SJSA1 (cell line): ENCODE results near the gene PTTG1. TPM values are rescaled to one million over a fixed set of nuclear protein-coding genes. Genes with fewer than 3 reads are reported as not detected.

Experiments
- DNase-seq, 2 experiments: peaks; one replicate each; pipeline ENCODE4 v3.0.0-alpha.2; 2015 to 2020; ENCODE audit warnings: low spot score in 2 of 2, low read depth in 1 of 2
- H3K27ac ChIP-seq: fragments of 250-450 bp; sonication (Bioruptor Pico); 2 replicates; pipeline ENCODE4 v1.5.1; 2020; ENCODE audit warnings: mild to moderate bottlenecking, moderate library complexity
- H3K27me3 ChIP-seq: fragments of 250-450 bp; sonication (Bioruptor Pico); replicated peaks from 2 replicates; pipeline ENCODE4 v1.5.1; 2020; ENCODE audit warnings: mild to moderate bottlenecking, moderate library complexity
- H3K36me3 ChIP-seq: fragments of 250-450 bp; sonication (Bioruptor Pico); 2 replicates; pipeline ENCODE4 v1.5.1; 2020; ENCODE audit warnings: mild to moderate bottlenecking
- H3K4me1 ChIP-seq: fragments of 250-450 bp; sonication (Bioruptor Pico); replicated peaks from 2 replicates; pipeline ENCODE4 v1.6.1; 2021; ENCODE audit warnings: mild to moderate bottlenecking
- H3K4me3 ChIP-seq: fragments of 250-450 bp; sonication (Bioruptor Pico); 2 replicates; pipeline ENCODE4 v1.5.1; 2020; ENCODE audit warnings: mild to moderate bottlenecking
- H3K9me3 ChIP-seq: fragments of 250-450 bp; sonication (Bioruptor Pico); replicated peaks from 2 replicates; pipeline ENCODE4 v1.5.1; 2020; ENCODE audit warnings: mild to moderate bottlenecking
- total RNA-seq: library from RNA; depleted of rRNA; stranded (reverse); fragments of >200 nt; shearing (Covaris generic); gene quantifications from 2 replicates; pipeline ENCODE4 v1.2.3, GENCODE V29; 2014; rRNA removed

PTTG1 gene
- total RNA-seq, 1 experiment from 2014 or later: 659 TPM

- no peaks in the 10 kb centered on the region for H3K27me3 ChIP-seq
- no peak overlapping the region for H3K4me3 ChIP-seq
- DNase-seq: no peak
- H3K9me3 ChIP-seq: no peaks in the 10 kb centered on the region
- no peaks in the 10 kb centered on the region for H3K36me3 ChIP-seq
- peaks cover 34% of the 10 kb centered on the region for H3K4me1 ChIP-seq
- H3K27ac ChIP-seq: no peak overlapping the region
Observed at GRCh38 chr5:160478163-160478562, 56.5 kb downstream of the PTTG1 start.

Other genes with a start within 250 kb of the PTTG1 start
- not detected in 2 replicates for gene FABP6, start 192.3 kb upstream of the PTTG1 start, total RNA-seq
- 12.9 and 14.9 TPM in 2 replicates for gene CCNJL, start 109.3 kb upstream of the PTTG1 start, total RNA-seq
- gene C1QTNF2, start 51.2 kb upstream of the PTTG1 start, total RNA-seq: 5.7 and 6.7 TPM in 2 replicates
- gene FAM200C, start 21.8 kb upstream of the PTTG1 start, total RNA-seq: 5.0 and 5.5 TPM in 2 replicates
- gene SLU7, start 2.8 kb upstream of the PTTG1 start, total RNA-seq: 71.1 and 102 TPM in 2 replicates